Sigmoid colon (tissue), 7 donors: Measurements from ENCODE around the gene SWAP70. TPM values are rescaled to one million over a fixed set of nuclear protein-coding genes. Genes with fewer than 3 reads are reported as not detected.
A peak's percentile ranks its signal among the peaks of the same experiment; 100 is the strongest.
"Not testable (repeated sequence)": the region's sequence is repeated elsewhere in the genome, so short reads cannot be mapped to it uniquely, and the experiment has no call there.

Source experiments
- DNase-seq: peaks from one replicate; pipeline ENCODE4 v3.0.0-alpha.2; 2019
- H3K27ac ChIP-seq, 4 donors: fragments of 200-600 bp; sonication (generic); one replicate each; pipeline ENCODE4 v1.5.1; 2016 to 2019; ENCODE audit warnings: mild to moderate bottlenecking in 1 of 4
- H3K27me3 ChIP-seq, 3 donors: fragments of 200-600 bp; sonication (generic); one replicate each; pipeline ENCODE4 v1.5.1; 2019; ENCODE audit warnings: mild to moderate bottlenecking in 1 of 3
- H3K36me3 ChIP-seq, 4 donors: fragments of 200-600 bp; sonication (generic); one replicate each; pipeline ENCODE4 v1.5.1; 2016 to 2019
- H3K4me1 ChIP-seq, 4 donors: fragments of 200-600 bp; sonication (generic); one replicate each; pipeline ENCODE4 v1.5.1; 2017 to 2019
- H3K4me3 ChIP-seq, 4 donors: fragments of 200-600 bp; sonication (generic); one replicate each; pipeline ENCODE4 v1.5.1; 2017 to 2019; ENCODE audit warnings: mild to moderate bottlenecking in 2 of 4, moderate library complexity in 1 of 4
- H3K9me3 ChIP-seq, 4 donors: fragments of 200-600 bp in 3 of 4; sonication (generic) in 3 of 4; one replicate each; pipeline versions ENCODE4 v1.5.1 to v1.6.1; 2013 to 2019
- CTCF ChIP-seq, 4 experiments: fragments of 450-650 bp in 3 of 4; fragments of 200-600 bp in 1 of 4; IDR thresholded peaks; one replicate each; pipeline ENCODE4 v1.5.1; 2016 to 2019; ENCODE audit warnings: antibody characterized with exemption in 4 of 4, mild to moderate bottlenecking in 3 of 4, moderate library complexity in 2 of 4
- EP300 ChIP-seq, 4 donors: sonication (generic); formaldehyde crosslinking; IDR thresholded peaks; one replicate each; pipeline ENCODE4 v1.6.1; 2017; ENCODE audit warnings: antibody characterized with exemption in 4 of 4
- POLR2A ChIP-seq, 2 donors: fragments of 450-650 bp; IDR thresholded peaks; one replicate each; pipeline ENCODE4 v1.6.1; 2016; ENCODE audit warnings: antibody characterized with exemption in 2 of 2, mild to moderate bottlenecking in 2 of 2, moderate library complexity in 2 of 2
- POLR2AphosphoS5 ChIP-seq, 4 donors: sonication (generic); formaldehyde crosslinking; IDR thresholded peaks; one replicate each; pipeline ENCODE4 v1.6.1; 2017; ENCODE audit warnings: antibody characterized with exemption in 4 of 4
- WGBS, 2 donors: extraction: QIAGEN DNeasy Blood & Tissue Kit; methylation state at CpG; one replicate each; pipeline ENCODE4 v1.1.7; 2013; 5-methylcytosine and 5-hydroxymethylcytosine counted together
- intact Hi-C: fragments of 100-400 bp; cut with DNase I; formaldehyde crosslinking; loops from one replicate; pipeline ENCODE4 v1.15.1; 2023
- polyA plus RNA-seq, 3 donors: library from polyadenylated mRNA; stranded (reverse); fragments of 200-250 nt; gene quantifications; one replicate each; pipeline ENCODE4 v1.2.3, GENCODE V29; 2013
- total RNA-seq, 4 donors: library from RNA; depleted of rRNA; stranded (reverse); fragments of >200 nt; gene quantifications; one replicate each; pipeline ENCODE4 v1.1.0, GENCODE V29; 2016
- donor health status: healthy with polysubstance abuse.
- donor health status: Bipolar disorder and iron deficiency.
- donor health status: healthy.

The SWAP70 gene
- total and polyA plus RNA-seq, 7 donors = 9.5 to 30.3 (median 22.1) TPM

DNA sequence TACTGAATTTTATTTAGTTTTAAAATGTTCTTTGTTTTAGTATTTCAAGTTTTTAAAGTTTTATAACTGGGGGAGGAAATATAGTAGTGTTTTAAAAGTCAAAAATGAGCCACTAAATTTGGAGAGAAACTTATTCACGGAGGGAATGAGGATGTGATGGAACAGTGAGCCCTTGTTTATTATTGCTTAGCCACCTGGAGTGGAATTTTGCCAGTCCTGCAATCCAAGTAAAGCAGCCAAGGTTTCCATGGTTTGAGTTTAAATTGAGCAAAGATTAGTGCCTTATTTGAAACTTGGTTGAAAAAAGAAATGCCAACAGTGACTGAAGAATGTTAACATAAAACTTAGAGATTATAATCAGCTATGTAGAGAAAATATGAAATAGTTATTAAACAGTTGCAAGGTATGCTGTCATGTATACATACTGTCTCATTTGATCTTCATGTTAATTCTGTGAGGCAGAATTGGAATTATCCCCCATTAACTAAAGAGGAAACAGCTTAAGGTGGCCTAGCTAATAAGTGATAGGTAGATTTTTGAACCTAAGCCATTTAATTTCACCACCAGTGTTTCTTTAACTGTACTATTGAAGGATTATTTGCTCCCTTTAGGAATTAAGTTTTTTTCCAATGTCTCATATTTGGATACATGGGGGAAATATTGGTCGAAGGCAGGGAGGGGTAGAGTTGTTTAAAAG lies 36.4 kb downstream of the SWAP70 start:
- peaks cover 0 to 37% (median 13%) of the 10 kb centered on the region in 4 donors for H3K4me1 ChIP-seq
- TF ChIP-seq EP300 (IDR thresholded peaks at IDR 0.05) = no peak
- no peak for TF ChIP-seq CTCF (IDR thresholded peaks at IDR 0.05)
- no peak for TF ChIP-seq POLR2A (IDR thresholded peaks at IDR 0.05)
- no peak for TF ChIP-seq POLR2AphosphoS5 (IDR thresholded peaks at IDR 0.05)
- no peak for DNase-seq
- intact Hi-C loops = no loop called here
- no peaks in the 10 kb centered on the region for H3K9me3 ChIP-seq
- H3K27me3 ChIP-seq = no peaks in the 10 kb centered on the region
- peaks cover 0 to 18% (median 3%) of the 10 kb centered on the region in 4 donors for H3K36me3 ChIP-seq
- 44 to 54% methylated on average over 2 of the region's 2 CpGs for WGBS, 2 donors
- peak overlapping the region in 3 of 4 donors; percentile 38 to 67 (median 48) for H3K27ac ChIP-seq
- H3K4me3 ChIP-seq = no peak overlapping the region

DNA sequence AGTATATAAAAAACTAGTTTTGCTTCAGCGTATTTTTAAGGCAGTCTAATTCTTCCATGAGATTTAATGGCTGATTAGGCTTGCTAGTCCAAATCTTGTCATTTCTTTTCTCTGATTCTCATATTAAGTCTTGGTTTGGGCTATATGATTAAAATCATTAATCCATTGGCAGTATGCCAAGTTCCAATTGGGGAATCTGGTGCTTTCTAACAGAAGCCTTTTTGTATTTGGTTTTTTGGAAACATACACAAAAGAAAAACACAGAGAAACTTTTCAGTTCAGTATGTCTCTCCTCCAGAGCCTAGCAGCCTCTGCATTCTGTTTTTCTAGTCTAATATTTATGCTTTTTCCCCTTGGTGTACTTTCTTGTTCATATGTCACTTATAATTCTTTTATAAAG lies 37.9 kb downstream of the SWAP70 start:
- H3K4me1 ChIP-seq = peaks cover 0 to 37% (median 13%) of the 10 kb centered on the region in 4 donors

DNA sequence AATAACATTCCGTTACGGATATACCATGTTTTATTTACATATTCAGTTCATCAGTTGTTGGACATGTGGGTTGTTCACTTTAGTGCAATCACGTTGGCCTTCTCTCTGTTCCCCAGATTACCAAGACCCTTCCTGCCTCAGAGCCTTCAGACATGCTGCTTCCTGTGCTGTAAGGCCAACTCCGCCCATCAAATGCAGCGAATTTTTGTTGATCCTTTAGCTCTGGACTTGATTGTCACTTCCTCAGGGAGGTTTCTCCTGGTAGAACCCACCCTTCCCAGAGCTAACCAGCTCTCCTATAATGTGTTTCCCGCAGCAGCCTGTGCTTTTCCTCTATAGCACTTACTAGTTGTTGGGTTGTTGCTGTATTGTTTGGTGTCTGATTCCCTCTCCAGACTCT lies 39.4 kb downstream of the SWAP70 start:
- intact Hi-C loops = no loop called here
- no peaks in the 10 kb centered on the region for H3K36me3 ChIP-seq
- H3K4me3 ChIP-seq = no peak overlapping the region
- no peaks in the 10 kb centered on the region for H3K9me3 ChIP-seq
- 44 to 57% methylated on average over 6 of the region's 6 CpGs for WGBS, 2 donors
- H3K27ac ChIP-seq = peak overlapping the region in 1 of 4 donors; percentile 49
- no peak for TF ChIP-seq CTCF (IDR thresholded peaks at IDR 0.05)
- H3K27me3 ChIP-seq = no peaks in the 10 kb centered on the region
- H3K4me1 ChIP-seq = peaks cover 0 to 40% (median 13%) of the 10 kb centered on the region in 4 donors
- DNase-seq = no peak

More for the DNA sequence above, 37.9 kb downstream of the SWAP70 start:
- WGBS, 2 donors = 0 to 37% methylated on average over 1 of the region's 1 CpG
- Histone ChIP-seq H3K4me3 (no peak overlapping the region), H3K27me3 (no peaks in the 10 kb centered on the region), H3K27ac (peak overlapping the region in 2 of 4 donors; percentile 32 to 67), H3K9me3 (no peaks in the 10 kb centered on the region), H3K36me3 (peaks cover 0 to 8% (median 0%) of the 10 kb centered on the region in 4 donors)
- intact Hi-C loops = no loop called here
- DNase-seq = no peak
- TF ChIP-seq CTCF (IDR thresholded peaks at IDR 0.05) = no peak
- no peak for TF ChIP-seq EP300 (IDR thresholded peaks at IDR 0.05)
- TF ChIP-seq POLR2AphosphoS5 (IDR thresholded peaks at IDR 0.05) = no peak
- TF ChIP-seq POLR2A (IDR thresholded peaks at IDR 0.05) = no peak

DNA sequence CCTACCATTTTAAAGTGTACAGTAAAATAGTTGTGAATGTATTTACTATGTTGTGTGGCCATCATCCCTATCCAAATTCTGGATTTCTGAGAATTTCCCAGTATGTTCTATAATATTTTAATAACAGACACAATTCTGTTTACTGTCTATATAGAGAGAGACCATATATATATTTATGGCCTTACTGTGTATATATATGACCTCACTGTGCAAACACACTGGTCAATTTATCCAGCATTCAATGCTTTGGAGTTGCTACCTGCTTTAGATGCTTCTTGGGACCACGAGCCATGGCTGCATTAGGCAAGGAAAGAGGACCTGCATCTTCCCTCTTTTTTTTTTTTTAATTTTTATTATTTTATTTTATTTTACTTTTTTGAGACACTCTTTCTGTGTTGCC lies 40.2 kb downstream of the SWAP70 start:
- H3K9me3 ChIP-seq = no peaks in the 10 kb centered on the region
- intact Hi-C loops = no loop called here
- H3K4me1 ChIP-seq = peaks cover 0 to 47% (median 16%) of the 10 kb centered on the region in 4 donors
- DNase-seq = no peak
- no peaks in the 10 kb centered on the region for H3K36me3 ChIP-seq
- WGBS, 2 donors = 20 to 88% methylated on average over 1 of the region's 1 CpG
- no peak overlapping the region for H3K4me3 ChIP-seq
- H3K27me3 ChIP-seq = no peaks in the 10 kb centered on the region
- TF ChIP-seq EP300 (IDR thresholded peaks at IDR 0.05) (no peak), POLR2A (IDR thresholded peaks at IDR 0.05) (no peak), CTCF (IDR thresholded peaks at IDR 0.05) (no peak), POLR2AphosphoS5 (IDR thresholded peaks at IDR 0.05) (no peak)
- no peak overlapping the region for H3K27ac ChIP-seq

DNA sequence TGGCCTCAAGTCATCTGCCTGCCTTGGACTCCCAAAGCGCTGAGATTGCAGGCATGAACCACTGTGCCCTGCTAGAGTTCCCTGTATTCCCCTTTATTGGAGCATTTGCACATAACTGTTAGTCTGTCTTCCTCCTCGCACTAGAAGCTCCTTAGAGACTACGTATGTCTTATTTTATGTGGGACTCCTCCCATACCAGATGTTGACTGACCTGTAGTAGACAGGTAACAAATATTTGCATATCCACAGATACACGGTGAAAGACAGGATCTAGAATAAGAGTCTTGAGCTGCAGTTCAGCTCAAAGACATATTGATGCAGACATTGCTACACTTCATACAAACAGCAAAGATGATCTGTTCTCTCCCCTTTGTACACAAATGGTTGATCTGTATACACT lies 40.7 kb downstream of the SWAP70 start:
- Histone ChIP-seq H3K4me1 (peaks cover 0 to 45% (median 16%) of the 10 kb centered on the region in 4 donors), H3K27ac (no peak overlapping the region), H3K27me3 (no peaks in the 10 kb centered on the region), H3K9me3 (no peaks in the 10 kb centered on the region), H3K4me3 (no peak overlapping the region), H3K36me3 (no peaks in the 10 kb centered on the region)
- DNase-seq = no peak
- TF ChIP-seq EP300 (IDR thresholded peaks at IDR 0.05) = no peak
- TF ChIP-seq POLR2A (IDR thresholded peaks at IDR 0.05) = no peak
- intact Hi-C loops = no loop called here
- 44 to 71% methylated on average over 4 of the region's 4 CpGs for WGBS, 2 donors

GRCh38 chr11:9705361-9705760 lies 41.5 kb downstream of the SWAP70 start:
- H3K27me3 ChIP-seq, H3K27ac ChIP-seq, H3K4me3 ChIP-seq, intact Hi-C loops, H3K9me3 ChIP-seq, DNase-seq, H3K36me3 ChIP-seq: not testable (repeated sequence)
- peaks cover 0 to 38% (median 14%) of the 10 kb centered on the region in 4 donors for H3K4me1 ChIP-seq
